Stimulated activated CD8-positive, alpha-beta memory T cell treated with anti-CD3 and anti-CD28 coated beads, Interleukin-12 subunit alpha, Interleukin-12 subunit beta, amount 100 ng/mL, for 4 hours (primary cell): Measurements from ENCODE around the gene HOXA6.
A peak's percentile ranks its signal among the peaks of the same experiment; 100 is the strongest.

Source experiments
- DNase-seq: peaks from one replicate; pipeline ENCODE4 v3.0.0-alpha.2; 2020; ENCODE audit warnings: low read depth

HOXA6 gene

GRCh38 chr7:27147199-27148030, at the start of gene HOXA6:
Gene HOXA6, minus strand, starts transcription at chr7:27147774. Its CDS starts 25 bp downstream, at chr7:27147749.
- no peak for DNase-seq

DNA sequence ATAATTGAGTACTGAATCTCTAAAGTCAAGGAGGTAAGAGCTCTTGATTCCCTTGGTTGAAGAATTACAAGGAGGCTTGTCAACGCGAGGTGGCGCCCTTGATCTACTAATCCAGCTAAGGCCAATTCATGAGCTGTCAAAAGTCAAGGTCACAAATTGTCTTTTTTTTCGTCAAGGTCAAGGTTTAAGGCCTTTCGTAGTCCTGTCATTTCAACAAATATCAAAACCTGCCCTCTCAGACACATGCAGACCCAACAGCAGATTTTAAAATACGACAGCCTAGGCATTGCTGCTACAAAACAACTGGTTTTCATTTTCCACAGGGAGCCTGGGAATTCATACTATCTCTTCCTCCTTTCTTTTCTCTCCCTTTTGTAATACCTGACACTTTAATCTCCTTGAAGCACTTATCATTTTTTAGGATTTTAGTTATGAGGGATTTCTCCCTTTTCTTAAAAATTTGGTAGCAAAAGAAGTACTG, 48.8 kb upstream of the HOXA6 start:
- peak; percentile 60 for DNase-seq

DNA sequence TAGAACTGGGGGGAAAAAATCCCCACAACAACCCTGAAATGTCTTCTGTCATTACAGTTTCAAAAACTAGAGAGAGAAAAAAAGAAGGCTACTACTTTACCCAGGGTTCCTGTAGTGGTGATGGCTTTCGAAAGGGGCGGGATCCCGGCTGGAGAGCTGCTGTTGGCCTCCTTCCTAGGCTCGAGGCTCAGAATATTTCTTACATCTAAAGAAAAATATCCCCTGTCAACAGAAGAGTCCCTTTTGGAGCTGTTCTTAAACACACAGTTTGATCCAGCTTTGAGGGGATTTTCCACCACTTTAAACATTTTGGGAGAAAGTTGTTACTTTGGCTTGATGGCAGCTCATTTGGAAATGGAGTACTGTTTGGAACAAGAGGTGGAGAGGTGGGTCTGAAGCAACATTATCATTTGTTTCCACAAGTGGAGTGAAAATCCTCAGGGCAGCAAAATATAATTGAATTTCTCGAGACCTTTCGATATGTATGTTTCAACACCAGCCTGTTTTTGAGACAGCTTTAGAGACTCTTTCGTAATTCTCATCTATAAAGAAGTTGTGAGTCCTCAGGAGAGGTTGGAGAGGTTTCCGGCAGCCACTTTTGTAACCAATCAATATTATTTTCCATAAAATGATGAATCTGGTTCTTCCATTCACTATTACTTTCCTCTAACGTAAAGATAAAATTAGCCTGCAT, 47.3 kb upstream of the HOXA6 start:
- no peak for DNase-seq

- DNase-seq = no peak
Observed at GRCh38 chr7:27194002-27194352, 46.4 kb upstream of the HOXA6 start.

DNA sequence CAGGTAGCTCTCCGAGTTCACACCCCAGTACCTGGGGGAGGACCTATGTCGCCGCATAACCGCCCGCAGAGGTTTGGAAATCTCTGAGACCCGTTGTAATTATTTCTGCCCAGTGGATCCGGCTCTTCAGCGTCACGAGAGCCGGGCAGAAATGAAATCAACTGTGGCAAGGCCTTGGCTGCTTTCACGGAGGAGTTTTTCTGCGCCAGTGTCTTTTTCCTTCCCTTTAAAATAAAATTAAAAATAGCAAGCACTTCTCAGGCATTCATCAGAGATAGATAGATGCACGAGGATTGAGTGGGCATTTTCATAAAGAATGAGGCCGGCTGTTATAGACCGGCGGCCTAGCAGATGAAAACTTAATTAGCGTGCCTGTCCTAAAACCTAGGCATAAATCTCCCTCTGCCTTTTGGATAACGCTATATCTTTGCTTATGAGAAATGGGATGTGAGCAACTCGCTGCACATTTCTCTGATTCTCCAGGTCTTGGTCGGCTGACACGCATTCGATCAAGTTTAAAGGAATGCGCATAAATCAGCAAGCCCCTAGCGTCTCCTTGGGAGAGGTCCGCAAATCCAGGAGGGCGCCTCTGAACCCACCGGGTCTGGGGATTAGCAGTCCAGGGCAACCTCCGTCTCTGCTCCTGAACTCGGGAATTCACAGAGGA, 45.9 kb upstream of the HOXA6 start:
- DNase-seq = no peak

- DNase-seq = no peak
Observed at GRCh38 chr7:27192546-27193334, 45.2 kb upstream of the HOXA6 start.

DNA sequence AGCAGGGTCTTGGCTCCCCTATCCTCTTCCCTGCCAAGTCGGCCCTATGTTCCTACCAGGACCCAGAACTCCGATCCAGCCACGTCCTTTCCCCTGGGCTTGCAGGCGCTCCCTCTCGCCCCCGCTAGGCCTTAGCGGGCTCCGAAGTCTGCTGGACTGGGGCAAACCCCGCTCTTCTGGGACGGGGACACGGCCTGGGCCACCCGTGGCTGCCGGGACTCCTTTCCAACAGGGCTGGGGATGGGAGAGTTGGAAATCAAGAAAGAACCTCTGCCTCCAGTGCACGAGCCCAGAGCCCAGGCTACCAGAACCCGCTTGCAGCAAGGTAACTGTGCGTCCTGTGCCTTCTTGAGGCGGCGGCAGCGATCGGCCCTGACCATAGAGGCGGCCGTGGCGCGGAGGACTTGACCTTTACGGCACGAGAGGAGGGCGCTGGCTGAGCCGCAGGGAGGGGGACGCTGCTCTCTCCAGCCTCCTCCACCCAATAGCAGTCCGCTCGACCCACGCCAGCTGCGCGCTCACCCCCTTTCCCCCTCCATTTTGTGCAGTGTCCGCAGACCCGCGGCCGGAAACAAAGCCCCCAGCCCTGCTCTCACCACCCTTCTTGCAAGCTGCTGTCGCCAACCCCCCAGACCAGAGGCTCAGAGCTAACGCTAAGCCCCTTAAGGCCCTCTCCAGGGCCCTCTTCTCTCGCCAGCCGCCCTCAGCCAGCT, 44.4 kb upstream of the HOXA6 start:
- DNase-seq = no peak

GRCh38 chr7:27191161-27191731, 43.7 kb upstream of the HOXA6 start:
- DNase-seq = no peak

DNA sequence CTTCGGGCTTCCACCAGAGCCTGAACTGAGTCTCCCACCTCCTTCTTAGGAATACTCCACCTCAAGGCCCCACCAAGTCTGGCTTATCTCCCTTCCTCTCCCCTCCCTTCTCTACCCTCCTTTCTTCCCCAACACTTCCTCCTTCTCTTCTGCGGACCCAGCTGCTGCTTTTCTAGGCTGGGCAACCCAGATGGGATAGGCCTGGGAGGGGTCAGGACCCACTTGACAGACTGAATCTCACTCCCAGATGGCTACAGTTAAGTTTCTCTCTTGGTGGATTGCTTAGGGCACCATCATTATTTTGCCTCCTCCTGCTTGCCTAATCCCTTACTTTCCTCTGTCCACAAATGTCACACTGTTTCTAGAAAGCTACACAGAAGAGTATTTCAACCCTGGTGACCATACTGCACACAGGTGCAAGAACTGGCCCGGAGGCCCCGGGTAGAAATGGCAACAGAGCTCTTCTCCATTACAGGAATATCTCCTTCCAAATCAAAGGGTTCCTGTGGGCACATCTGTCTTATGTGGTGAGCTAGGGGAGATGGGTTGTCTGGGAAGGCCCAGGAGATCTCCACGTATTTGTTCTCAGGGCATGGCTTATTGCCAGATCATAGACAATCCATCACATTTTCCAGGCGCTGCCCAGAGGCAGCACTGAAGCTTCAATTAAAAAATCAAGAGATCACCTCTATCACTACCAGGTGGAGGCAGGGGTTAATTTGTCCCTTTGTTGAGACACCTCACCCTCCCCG, 42.6 kb upstream of the HOXA6 start:
- DNase-seq = no peak

GRCh38 chr7:27189295-27189996, 41.9 kb upstream of the HOXA6 start:
- DNase-seq = no peak

DNA sequence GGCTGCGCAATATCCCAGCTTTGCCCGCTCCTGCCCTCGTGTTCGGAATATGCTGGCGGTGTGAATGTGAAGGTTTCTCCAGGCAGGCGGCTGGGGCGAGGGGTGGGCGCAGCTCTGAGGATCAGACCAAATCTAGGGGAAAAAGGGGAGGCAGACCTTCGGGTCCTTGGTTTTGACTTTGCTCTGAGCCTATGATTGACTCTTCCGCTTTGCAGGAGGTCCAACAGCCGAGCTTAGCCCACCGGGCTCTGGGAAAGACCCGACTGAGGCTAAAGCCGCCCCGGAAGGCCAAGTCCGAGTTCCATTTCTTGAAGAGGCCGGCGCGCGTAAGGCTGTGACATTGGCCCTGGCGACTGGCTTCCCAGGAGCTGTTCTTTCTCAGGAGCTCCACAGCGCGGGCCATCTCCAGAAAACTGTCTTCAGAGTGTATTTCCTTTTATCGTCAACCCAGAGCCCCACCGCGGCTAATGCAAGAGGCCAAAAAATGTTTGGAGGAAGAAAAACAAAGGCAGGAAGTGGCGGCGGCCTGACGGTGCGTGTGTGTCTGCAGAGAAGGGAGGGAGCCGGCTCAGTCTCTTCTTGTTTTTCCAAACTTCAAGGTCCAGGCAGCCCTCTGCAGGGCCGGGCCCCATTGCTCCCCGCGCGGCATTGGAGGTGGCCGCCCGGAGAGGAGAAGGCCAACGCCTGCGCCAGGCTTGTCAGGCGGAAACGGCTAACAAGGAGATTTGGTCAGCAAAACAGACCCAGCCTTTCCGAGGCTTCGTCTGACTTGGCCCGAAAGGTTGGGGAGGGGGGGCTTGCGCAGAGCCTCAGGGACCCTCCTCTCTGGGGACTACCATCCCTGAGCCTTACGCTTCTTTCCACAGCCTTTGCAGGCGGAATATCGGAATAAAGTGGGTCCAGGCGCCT, 41.1 kb upstream of the HOXA6 start:
- DNase-seq = no peak

GRCh38 chr7:27187475-27188385, 40.2 kb upstream of the HOXA6 start:
- DNase-seq = no peak

- DNase-seq = no peak
Observed at GRCh38 chr7:27186668-27187474, 39.3 kb upstream of the HOXA6 start.

DNA sequence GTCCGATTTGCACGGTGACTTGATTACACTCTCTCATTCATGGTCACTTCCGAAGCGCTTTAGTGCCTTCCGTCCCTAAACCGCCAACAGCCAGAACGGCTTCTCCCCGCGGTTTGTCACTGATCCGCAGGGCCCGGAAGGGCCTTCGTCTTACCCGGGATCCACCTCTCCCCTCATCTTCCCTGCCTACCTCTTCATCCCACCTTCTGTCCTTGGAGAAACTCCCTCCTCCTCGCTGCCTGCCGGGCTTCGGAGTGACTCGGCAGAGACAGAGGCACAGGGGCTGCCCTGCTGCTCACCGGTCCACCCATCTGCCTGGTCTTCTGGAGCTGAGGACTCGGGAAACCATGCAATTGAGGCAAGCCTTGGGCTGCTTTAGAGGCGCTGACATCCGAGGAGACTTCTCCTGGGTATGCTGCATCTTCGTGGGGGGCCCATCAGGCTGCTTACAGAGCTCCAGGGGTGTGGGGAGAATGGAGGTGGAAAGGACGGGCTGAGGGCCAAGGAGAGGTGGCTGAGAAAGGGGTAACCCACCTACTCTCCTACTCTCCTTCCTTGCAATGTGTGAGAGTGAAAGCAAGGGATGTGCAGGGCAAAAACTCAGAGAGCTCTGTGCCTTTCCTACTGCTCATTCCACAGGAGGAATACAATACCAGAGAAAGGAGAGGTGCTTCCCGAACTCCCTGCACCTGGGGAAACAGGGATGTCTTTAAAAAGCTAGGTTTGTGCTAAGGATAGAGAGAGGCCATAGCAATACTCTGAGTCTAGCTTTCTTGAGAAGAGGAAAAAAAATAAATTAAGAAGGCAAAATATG, 38.5 kb upstream of the HOXA6 start:
- no peak for DNase-seq

- no peak for DNase-seq
Observed at GRCh38 chr7:27185013-27185853, 37.7 kb upstream of the HOXA6 start, which contains the start of gene HOXA11. Gene HOXA11, minus strand, starts transcription at chr7:27185232. Its CDS starts 88 bp downstream, at chr7:27185144.
